Urothelium cell line (cell line): ENCODE measurements around the gene ESRRA.

ENCODE experiments used
- DNase-seq: peaks from one replicate; pipeline ENCODE4 v3.0.0; 2011; ENCODE audit warnings: low spot score, mixed read lengths
- FAIRE-seq: peaks from 2 replicates; lab custom pipeline; 2011; peaks lifted over from hg19 to GRCh38; lab: Jason Lieb, UNC

Gene ESRRA

DNA sequence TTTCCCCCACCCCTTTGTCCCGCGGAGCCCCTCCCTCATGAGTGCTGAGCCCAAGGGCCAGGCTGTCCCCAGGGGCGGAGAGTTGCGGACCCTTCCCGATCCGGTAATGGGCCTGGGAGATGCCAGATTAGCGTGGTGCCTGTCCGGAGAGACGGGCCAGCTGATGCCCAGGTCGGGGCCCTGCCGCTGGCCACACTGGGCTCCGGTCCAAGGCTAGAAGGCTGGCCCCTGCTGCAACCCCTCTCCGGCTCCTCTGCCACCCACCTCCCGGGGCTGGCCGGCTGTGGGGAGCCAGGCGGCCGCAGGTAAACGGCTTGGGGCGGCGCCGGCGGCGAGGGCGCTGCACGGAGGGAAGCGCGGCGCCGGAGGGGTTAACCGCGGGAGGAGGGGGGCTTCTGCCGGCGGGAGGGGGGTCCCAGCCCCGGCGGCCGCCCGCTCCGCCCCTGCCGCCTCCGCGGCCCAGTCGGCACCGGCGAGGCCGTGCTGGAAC is 14.0 kb upstream of the ESRRA start, which contains the start of gene KCNK4:
Gene KCNK4 (plus strand): TSS at position 41 of the 490 bp plus-strand sequence. CDS start 1,717 bp downstream, outside the sequence.
- FAIRE-seq: no peak
- DNase-seq: no peak

DNA sequence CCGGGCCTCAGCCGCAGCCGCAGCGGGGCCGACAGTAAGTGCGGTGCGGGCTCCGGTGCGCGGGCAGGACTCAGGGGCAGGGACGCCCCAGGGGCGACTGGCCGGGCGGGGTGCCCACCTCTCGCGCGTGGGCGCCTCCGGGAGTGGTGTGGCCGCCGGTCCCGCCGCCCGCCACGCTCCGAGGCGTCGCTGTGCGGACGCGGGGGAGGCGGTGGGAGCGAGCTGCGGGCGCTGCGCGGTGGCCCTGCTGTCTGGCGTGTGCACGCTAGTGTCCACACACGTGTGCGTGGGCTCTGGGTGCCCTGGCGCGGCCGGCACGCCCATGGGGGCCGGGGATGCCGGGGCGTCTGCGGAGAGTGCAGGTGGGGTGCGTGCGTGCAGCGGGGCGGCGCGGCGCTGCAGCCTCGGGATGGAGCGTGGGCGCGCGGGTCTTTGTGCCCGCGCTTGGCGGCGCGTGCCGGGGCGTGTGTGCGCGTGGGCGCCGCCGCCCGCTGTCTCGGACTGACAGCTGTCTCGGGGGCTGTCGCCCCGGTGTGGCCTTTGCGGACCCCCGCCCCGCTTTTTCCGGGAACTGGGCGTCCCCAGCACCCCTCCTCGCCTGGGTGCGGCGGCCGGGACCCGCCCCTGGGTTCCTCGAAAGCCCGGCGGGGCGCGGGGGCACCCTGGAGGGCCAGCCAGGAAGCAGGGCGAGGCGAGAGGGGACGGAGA is 13.4 kb upstream of the ESRRA start:
- FAIRE-seq: no peak
- no peak for DNase-seq

DNA sequence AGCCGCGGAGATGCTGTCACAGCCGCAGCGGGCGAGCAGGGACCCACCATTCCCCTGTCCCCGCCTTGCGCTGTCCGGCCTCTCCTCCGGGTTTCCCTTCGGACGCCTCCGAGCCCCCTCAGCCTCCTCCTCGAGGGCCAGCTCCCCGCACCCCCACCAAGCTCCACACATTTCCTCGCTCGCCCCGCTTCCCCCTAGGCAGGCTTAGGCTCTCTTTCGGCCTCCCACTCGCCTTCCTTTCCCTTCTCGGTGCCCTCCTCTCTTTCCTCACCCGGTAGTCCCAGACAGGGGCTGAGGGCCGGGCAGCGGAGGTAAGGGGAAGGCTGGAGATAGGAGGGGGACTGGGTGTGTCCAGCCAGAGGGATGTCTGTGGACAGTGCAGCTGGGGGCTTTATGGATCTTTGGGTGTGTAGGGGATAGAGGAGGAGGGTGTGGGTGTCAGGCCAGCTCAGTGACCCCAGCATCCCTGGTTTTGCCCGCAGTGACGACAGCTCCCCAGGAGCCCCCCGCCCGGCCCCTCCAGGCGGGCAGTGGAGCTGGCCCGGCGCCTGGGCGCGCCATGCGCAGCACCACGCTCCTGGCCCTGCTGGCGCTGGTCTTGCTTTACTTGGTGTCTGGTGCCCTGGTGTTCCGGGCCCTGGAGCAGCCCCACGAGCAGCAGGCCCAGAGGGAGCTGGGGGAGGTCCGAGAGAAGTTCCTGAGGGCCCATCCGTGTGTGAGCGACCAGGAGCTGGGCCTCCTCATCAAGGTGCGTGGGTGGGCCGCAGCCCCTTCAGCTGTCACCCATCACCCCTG is 12.7 kb upstream of the ESRRA start:
- FAIRE-seq: no peak
- no peak for DNase-seq

DNA sequence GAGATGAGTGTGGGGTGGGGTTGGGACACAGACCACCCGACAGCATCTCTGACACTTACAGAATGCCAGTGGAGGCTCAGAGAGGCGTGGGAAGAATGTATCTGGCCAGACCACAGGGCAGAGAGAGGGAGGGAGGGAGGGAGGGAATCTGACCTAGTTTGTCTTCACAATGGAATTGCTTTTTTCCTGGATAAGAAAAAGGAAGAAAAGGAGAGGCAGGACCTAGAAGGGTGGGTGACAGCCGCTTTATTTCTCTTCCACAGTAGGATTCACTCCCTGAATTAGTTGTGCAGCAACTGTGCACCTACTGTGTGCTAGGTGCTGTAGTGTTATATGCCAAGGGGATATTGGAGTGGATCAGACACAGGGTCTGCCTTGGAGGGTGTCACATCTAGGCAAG is 10.6 kb upstream of the ESRRA start:
- DNase-seq (no peak), FAIRE-seq (no peak)

DNA sequence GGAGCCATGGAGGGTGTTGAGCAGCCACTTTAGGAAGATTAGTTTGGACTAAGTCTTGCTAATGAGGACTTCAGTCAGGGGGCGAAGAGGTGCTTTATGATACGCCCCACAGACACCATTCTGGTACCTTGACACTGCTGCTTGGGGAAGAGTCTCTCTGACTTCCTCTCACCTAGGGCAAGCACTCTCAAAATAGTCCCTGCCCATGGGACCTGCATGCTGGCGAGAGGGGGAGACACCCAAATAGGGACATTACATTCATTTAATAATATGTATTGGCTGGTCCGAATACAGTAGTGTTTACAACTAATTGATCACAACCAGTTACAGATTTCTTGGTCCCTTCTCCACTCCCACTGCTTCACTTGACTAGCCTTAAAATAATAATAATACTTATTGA is 9.6 kb upstream of the ESRRA start:
- no peak for FAIRE-seq

DNA sequence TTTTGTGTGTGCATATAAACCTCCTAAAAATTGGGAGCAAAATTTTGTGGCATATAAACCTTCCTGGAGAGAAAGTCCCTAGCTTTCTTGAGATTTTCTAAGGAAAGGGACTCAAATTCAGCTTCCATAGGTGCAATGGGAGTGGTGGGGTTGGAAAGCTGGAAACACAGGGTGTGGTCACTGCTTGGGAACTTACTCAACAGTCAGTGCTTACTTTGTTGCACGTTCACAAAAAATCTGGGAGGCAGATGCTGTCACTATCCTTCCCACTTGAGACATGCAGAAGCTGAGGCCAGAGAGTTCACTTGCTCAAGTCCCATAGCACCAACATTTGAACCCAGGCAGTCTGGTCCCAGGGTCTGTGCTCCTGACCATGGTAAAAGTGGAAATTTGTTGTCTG is 9.1 kb upstream of the ESRRA start:
- DNase-seq (no peak), FAIRE-seq (no peak)

More for the DNA sequence above, 9.6 kb upstream of the ESRRA start:
- no peak for DNase-seq

DNA sequence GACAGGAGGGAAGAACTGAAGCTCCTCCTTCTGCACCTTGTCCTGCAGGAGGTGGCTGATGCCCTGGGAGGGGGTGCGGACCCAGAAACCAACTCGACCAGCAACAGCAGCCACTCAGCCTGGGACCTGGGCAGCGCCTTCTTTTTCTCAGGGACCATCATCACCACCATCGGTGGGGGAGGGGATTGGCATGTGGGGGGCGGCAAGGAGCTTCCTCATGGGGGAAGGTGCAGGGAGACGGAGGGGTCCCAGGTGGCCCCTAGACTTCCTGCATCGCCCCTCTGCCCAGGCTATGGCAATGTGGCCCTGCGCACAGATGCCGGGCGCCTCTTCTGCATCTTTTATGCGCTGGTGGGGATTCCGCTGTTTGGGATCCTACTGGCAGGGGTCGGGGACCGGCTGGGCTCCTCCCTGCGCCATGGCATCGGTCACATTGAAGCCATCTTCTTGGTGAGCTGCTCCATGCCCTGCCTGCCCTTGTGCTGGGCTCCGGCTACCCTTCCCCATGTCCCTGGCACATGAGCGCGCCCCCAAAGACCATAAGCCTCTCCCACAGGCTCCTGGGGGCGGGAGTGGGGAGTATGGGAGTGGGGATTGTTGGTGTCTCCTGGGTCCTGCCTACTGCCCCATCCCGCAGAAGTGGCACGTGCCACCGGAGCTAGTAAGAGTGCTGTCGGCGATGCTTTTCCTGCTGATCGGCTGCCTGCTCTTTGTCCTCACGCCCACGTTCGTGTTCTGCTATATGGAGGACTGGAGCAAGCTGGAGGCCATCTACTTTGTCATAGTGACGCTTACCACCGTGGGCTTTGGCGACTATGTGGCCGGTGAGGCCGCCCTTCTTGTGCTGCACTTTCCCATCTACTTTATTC is 8.3 kb upstream of the ESRRA start:
- no peak for FAIRE-seq

DNA sequence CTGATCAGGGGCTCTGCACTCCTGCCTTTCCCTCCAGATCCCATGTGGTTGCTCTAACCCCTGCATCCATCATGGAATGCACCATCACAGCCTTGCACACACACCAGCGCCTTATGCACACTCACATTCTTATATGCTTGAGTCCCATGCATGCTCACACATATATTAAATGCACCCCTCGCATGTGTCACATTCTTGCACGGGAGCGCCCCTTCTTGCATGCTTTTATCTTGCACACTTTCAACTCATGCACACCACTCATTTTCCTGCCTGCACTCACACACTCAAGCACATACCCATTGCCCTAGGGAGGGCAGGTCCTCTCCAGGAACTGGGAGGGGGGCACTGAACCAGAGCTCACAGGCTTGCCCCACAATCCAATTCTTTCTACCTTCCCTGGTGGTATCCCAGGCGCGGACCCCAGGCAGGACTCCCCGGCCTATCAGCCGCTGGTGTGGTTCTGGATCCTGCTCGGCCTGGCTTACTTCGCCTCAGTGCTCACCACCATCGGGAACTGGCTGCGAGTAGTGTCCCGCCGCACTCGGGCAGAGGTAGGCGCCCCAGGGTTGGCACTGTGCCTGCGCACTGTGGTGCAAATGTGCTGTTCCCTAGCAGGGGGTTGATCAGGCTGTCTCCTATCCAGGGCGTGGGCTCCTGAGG is 7.5 kb upstream of the ESRRA start:
- no peak for DNase-seq
- FAIRE-seq: no peak

More for the DNA sequence above, 8.3 kb upstream of the ESRRA start:
- DNase-seq: no peak

DNA sequence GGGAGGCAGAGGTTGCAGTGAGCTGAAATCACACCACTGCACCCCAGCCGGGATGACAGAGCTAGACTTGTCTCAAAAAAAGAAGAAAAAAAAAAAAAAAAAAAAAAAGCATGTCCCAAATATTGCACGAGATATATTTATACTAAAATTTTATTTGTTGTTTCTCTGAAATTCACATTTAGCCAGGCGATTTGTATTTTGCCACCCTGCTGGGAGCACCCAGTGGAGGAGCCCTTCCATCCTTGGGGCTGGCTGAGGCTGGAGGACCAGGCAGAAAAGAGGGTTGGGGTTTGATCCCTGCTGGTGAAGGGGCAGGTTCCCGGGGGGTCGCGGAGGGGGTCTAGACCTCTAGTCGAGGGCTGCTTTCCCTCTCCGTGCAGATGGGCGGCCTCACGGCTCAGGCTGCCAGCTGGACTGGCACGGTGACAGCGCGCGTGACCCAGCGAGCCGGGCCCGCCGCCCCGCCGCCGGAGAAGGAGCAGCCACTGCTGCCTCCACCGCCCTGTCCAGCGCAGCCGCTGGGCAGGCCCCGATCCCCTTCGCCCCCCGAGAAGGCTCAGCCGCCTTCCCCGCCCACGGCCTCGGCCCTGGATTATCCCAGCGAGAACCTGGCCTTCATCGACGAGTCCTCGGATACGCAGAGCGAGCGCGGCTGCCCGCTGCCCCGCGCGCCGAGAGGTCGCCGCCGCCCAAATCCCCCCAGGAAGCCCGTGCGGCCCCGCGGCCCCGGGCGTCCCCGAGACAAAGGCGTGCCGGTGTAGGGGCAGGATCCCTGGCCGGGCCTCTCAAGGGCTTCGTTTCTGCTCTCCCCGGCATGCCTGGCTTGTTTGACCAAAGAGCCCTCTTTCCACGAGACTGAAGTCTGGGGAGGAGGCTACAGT is 6.1 kb upstream of the ESRRA start:
- no peak for FAIRE-seq
- DNase-seq: no peak

DNA sequence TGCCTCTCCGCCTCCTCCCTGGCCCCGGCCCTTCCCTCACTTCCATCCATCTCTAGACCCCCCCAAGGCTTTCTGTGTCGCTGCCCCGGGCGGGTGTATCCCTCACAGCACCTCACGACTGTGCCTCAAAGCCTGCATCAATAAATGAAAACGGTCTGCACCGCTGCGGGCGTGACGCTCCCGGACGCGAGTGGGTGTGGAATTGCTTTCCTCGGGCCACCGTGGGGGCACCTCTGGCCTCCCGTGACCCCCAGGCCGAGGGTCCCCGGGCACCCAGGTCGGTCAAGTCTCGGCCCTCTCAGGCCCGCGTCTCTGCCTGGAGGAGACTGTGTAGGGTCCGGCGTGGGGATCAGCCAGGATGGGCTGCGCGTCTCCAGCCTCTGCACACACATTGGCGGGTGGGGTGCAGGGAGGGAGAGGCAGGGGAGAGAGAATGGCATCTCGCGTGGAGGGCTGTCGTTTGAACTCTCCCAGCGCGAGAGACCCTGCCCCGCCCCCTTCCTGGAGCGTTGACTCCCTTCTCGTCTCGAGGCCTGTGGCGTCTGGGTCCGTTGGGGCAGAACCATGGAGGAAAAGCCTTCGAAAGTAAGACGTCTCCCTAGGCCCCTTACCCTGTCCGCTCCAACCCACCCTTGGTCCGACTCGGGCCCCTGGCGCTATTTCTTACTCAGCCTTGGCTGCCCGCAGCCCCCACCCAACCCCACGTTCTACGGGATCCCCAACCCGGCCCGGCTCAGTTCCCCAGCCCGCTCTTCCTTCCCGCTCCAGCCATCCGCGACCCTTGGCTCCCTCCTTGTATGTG is 5.3 kb upstream of the ESRRA start, which contains the start of gene CATSPERZ:
Gene CATSPERZ (plus strand): TSS at position 512 of the 802 bp plus-strand sequence. CDS start 53 bp downstream, at position 565.
- FAIRE-seq (no peak), DNase-seq (no peak)

DNA sequence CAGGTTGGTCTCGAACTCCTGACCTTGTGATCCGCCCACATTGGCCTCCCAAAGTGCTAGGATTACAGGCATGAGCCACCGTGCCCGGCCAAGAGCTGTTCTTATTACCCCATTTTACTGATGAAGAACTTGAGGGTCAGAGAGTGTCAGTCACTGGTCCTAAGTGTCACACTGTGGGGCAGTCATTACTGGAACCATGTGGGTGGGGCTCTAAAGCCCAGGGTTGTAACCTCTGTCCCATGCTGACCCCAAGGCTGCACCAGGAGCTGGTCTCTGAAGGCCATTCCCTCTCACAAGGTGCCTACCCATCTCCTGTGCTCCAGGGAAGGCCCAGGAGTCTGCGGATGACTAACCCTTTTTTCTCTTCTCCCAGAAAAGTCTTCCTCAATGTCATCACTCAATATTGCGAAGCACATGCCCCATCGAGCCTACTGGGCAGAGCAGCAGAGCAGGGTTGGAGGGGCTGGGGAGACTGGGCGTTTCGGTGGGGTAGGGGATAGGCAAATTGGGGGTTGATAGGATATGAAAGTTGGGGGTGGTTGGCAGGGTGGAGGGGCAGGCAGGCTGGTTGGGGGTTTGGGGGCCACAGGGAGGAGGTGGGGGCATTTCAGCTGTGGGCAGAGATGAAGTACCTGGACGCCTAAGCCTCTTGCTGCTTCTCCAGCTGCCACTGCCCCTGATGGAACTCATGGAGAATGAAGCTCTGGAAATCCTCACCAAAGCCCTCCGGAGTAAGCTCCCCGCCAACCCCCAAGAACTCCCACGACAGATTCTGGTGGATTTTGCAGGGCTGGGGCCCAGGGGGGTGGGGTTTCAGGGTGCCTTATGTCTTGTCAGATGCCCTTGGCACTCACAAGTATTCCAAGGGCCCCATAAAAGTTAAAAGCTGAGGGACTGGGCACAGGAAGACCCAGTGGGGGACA is 2.0 kb upstream of the ESRRA start:
- FAIRE-seq (no peak), DNase-seq (no peak)

DNA sequence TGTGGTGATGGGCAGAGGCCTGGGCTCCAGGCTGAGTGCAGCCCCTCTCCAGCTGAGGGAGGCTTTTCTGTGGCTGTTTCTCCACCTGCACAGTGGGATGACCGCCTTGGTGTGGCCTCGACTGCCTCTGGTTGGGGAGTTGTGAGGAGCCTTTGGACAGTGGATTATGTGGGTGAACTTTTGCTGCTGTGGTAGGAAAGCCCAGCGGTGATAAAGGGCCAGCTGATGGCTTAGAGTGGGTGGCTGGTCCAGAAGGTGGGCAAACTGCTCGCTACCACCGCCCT is 1.4 kb upstream of the ESRRA start:
- DNase-seq (no peak), FAIRE-seq (no peak)

DNA sequence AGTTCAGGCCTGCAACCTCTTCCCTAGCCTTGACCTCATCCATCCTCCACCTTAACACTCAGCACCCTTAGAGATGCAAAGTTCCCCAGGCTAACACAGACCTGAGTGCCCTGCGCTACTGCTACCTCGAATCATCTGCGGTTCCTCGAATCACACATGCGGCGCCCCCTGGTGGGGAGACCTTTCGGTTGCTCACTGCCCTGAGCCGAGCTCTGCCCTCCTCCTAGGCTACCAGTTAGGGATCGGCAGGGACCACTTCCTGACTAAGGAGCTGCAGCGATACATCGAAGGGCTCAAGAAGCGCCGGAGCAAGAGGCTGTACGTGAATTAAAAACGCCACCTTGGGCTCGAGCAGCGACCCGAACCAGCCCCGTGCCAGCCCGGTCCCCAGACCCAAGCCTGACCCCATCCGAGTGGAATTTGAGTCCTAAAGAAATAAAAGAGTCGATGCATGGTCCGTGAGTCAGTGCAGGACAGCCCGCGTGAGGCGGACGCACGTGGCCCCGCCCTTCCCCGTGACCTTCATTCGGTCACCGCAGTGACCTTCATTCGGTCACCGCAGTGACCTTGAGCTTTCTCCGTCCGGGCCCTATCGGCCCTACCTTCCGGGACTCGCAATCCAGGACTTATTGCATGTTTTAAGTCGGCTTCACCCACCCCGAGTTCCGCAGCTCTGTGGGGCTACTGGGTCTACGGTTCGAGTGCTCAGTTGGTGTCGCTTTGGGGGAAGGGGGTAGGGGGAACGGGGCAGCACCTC is 830 bp upstream of the ESRRA start:
- DNase-seq (peak; percentile 87), FAIRE-seq (no peak)

DNA sequence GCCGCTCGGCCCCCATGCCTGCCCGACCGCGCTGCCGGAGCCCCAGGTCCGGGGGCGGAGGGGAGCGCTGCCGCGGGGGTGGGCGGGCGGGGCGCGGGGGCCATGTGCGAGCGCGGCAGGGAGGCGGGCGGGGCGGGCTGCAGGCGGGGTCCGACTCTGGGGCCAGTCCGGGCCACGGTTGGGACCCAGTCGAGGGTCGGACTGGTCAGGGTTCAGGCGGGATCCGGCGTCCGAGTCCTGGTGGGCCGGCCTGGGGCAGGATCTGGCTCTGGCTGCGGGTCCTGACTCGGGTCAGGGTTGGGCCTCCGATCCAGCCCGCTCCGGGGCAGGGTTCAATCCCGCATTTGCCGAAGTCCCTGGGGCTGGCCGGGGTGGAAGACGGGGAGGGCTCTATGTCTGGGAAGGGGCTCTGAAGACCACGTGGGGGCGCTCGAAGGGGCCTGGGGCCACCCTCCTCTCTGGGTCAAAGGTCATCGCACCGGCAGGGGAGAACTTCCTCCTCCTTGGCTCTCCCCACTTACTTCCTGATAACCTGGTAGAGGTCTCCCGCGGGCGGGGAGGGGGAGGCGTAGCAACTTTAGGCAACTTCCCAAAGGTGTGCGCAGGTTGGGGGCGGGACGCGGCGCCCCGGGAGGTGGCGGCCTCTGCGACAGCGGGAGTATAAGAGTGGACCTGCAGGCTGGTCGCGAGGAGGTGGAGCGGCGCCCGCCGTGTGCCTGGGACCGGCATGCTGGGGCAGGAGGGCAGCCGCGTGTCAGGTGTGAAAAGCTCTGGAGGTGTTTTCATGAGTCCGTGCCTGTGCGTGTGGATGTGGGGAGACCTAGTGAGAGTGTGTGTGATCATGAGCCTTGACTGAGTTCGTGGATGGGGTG is 603 bp downstream of the ESRRA start:
- FAIRE-seq (no peak), DNase-seq (no peak)

DNA sequence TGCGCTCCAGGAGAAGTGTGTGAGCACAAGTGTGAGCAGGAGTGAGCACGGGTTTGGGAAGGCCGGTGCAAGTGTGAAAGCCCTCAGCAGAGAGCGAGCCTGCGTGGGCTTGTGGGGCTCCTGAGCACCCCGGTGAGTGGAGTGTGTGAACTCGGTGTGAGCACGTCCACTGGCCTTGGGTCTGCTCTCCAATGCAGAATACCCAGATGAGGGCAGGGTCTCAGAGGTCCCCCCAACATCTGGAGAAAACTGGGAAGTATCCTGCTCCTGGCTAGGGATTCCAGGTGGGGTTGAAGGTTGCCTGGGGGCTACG is 1.2 kb downstream of the ESRRA start:
- no peak for FAIRE-seq
- DNase-seq: no peak

DNA sequence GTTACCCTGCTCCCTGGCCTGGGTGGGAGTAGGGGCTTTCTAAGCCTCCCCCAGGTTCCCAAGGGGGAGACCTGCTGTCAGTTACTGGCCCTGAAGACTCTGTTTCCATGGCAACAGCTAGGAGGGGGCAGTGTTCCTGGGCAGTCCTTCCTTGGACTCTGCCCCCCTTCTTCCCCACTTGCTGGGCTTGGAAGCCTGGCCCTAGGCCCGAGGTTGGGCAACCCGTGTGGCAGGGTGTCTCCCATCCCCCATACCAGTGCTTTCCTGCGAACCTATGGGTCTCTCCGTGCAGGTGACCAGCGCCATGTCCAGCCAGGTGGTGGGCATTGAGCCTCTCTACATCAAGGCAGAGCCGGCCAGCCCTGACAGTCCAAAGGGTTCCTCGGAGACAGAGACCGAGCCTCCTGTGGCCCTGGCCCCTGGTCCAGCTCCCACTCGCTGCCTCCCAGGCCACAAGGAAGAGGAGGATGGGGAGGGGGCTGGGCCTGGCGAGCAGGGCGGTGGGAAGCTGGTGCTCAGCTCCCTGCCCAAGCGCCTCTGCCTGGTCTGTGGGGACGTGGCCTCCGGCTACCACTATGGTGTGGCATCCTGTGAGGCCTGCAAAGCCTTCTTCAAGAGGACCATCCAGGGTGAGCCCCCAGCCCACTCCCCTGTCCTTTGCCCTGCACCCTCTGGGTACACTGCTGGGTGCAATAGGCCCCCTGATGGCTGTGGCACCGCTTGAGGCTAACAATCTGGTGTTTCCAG is 1.7 kb downstream of the ESRRA start:
- no peak for FAIRE-seq
- no peak for DNase-seq
